Activated CD8-positive, alpha-beta memory T cell treated with anti-CD3 and anti-CD28 coated beads for 4 hours (primary cell): ENCODE results near the gene COG5.

Experiments used
- DNase-seq, 2 donors: peaks; one replicate each; pipeline ENCODE4 v3.0.0-alpha.2; 2020; ENCODE audit warnings: low read depth in 2 of 2

COG5 gene

DNA sequence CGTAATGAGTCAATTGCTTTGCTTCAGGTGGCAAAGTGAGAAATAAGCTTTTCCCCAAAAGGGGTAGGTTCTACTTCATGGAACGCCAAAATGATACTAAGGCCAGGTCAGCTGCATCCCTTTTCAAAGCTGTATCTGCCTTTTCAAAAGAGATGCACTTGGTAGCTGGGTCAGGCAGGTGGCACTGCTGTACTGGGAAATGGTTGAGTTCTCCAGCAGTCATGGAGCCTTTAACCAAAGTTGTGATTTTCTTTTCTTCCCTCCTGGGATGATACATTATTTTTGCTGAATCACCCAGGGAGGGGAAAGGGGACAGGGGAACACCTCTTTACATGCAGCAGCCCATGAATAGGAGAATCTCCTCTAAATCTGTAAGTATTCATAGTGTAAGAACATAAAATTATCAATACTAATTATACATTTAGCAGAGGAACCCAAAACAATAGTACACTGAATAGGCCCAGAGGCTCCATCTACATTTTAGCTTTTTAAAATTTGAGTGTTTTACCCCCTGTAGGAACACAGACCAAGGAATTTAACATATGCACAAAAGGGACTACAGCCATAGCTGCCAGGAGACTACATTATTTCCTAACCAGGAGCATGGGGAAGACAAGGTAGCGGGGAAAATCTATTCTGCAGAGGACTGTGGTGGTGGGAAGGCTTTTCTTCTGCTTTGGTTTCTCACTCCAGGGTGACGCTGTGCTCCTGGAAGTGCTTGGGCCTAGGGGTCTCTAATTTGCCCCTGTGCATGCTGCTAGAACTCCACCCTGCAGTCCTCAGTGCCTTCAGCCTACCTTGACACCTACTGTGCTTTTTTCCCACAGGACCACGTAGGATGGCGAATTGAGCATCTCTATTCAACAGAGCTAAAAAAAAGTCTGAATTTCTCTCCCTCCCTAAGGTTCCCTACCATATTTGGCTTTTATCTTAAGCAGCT is 100.3 kb downstream of the COG5 start:
- no peak for DNase-seq

- no peak for DNase-seq
Measured at GRCh38 chr7:107461938-107462533, 101.7 kb downstream of the COG5 start.

GRCh38 chr7:107453388-107453787 is 110.3 kb downstream of the COG5 start:
- no peak for DNase-seq

- no peak for DNase-seq
Measured at GRCh38 chr7:107450970-107451369, 112.8 kb downstream of the COG5 start.

DNA sequence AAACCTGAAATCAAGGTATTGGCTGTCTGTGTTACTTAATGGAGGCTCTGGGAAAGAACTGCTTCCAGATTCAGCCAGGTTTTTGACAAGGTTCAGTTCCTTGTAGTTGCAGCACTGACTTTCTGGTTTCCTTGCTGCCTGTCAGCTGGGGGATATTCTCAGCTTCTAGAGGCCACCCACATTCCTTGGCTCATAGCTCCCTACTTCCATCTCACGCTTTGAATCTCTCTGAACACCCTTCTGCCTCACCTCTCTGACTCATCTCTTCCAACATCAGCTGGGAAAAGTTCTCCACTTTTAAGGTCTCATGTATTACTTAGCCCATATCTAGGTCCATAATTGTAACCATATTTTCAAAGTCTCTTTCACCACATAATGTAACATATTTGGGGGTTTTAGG is 116.7 kb downstream of the COG5 start:
- no peak for DNase-seq

DNA sequence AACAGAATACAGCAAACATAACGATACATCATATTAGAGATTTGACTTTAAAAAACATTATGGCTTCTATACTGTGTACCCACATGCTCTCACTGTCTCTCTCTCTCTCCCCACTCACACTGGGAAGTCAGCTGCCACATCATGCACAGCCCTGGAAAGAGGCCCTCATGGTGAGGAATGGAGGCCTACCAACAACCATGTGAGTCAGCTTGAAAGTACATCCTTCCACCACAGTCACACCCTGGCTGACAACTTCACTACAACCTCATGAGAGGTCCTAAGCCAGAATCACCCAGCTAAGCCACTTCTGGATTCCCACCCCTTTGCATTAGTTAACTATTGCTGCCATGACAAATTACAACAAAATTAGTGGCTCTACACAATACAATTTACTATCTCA is 117.2 kb downstream of the COG5 start:
- DNase-seq = no peak

DNA sequence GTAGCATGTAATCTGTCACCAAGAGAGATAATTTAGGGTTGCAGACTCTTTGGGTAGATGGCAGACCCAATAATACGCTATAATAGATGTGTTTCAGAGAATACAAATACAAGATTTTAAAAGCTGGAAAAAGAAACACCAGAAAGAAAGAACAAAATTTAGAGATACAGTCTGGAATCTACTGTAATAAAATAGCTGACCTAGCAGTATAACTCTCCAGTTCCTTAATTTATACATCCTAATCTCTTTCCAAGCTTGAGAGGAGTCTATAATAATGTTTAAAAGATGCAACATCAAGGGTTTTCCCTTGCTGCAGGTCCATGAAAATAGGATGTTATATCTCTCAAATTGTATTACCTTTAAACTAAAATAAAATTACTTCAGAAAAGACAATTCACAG is 121.0 kb downstream of the COG5 start:
- DNase-seq = no peak

- no peak for DNase-seq
Measured at GRCh38 chr7:107441581-107442422, 121.9 kb downstream of the COG5 start.

GRCh38 chr7:107439025-107439424 is 124.7 kb downstream of the COG5 start:
- DNase-seq = no peak

DNA sequence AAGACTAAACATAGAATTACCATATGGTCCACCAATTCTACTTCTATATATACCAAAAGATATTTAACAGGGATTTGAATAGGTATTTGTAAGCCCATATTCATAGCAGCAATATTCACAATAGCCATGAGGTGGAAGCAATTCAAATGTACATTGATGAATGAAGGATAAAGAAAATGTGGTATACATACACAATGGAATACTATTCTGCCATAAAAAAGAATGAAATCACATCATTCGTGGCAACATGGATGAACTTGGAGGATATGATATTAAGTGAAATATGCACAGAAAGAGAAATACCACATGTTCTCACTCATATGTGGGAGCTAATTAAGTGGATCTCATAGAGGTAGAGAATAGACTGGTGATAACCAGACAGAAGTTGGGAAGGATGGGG is 128.0 kb downstream of the COG5 start:
- DNase-seq = no peak

- no peak for DNase-seq
Measured at GRCh38 chr7:107432261-107432660, 131.5 kb downstream of the COG5 start.

DNA sequence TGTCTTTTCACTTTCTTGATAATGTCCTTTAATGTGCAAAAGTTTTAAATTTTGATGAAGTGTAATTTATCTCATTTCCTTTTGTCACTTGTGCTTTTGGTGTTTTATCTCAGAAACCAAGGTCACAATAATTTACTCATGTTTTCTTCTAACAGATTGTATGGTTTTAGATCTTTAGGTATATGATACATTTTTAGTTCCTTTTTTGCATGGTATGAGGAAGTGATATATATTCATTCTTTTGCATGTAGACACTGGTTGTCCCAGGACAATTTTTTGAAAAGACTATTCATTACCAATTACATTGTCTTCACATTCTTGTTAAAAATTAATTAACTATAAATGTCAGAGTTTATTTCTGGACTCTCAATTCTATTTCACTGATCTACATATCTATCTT is 133.7 kb downstream of the COG5 start:
- DNase-seq = no peak

- DNase-seq = no peak
Measured at GRCh38 chr7:107428642-107429041, 135.1 kb downstream of the COG5 start.

DNA sequence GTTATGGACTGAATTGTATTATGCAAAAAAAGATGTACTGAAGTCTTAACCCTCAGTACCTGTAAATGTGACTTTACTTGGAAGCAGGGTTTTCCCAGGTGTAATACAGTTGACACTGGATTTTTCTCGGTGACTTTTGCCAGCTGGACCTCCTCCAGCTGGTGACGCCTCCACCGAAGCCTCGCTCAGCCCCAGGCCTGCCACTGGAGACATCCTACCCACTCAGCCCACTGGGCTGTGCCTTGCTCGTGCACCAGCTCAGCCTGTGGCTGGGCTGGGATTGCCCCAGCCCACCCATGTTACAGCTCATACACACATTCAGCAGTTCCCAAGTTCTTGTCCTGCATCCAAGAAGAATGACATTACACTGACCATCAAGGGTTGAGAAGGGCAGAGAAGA is 136.3 kb downstream of the COG5 start:
- DNase-seq = no peak

DNA sequence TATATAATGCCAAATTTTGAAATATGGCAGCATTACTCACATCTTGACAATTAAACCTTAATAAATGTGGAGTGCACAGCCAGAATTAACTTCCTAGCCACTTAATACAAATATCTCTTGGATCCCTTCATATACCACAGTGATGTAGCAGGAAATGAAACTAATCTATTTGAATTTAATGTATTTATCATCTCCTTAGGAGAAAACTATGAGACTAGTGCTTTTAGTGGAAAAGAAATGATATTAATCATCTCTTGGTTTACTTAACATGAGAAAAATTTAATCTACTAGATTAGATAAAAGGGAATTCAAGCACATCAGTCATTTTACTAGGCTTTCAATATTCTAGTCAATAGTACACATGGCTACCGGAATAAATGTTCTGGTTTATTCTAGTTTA is 149.5 kb downstream of the COG5 start:
- DNase-seq = no peak

DNA sequence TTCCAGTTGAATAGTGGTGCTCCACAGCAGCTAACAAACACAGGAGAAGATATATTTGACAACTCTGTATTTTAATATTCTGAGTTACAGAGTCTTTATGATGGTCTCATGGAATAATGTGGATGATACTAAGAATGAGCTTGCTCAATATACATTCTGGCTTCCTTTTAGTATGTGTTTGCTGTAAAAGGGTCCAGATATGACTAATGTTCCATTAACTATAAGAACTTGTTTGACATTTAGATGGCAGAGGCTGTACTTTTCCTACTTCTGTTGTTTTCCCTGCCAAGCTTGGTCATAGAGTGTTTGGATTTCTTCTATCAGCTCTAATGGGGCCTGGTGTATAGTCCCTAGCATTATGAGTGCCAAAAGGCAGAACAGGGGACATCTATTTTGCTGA is 155.4 kb downstream of the COG5 start:
- no peak for DNase-seq

DNA sequence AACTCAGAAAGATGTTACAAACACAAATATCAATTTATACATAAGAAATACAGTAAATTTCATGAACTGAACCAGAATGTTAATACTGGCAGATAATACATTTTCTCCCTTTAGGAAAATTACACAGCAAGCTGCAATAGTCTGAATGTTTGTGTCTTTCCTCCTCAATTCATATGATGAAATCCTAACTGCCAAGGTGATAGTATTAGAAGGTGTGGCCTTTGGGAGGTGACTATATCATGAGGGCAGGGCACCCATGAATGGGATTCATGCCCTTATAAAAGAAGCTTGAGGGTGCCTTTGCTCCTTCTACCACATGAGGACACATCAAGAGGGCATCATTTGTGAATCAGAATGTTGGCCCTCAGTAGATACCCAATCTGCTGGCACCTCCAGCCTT is 158.2 kb downstream of the COG5 start:
- no peak for DNase-seq

GRCh38 chr7:107404740-107405537 is 158.8 kb downstream of the COG5 start:
- no peak for DNase-seq

DNA sequence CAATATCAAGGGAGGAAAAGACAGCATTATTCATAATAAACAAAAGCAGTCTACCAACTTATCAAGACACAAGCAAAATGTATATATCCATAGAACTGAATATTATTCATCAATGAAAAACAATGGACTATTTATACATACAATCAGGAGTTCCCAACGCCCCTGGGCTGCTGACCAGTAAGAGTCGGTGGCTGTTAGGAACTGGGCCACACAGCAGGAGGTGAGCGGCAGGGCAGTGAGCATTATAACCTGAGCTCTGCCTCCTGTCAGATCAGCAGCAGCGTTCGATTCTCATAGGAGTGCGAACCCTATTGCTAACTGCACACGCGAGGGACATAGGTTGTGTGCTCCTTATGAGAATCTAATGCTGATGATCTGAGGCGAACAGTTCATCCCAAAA is 165.6 kb downstream of the COG5 start:
- no peak for DNase-seq

GRCh38 chr7:107396990-107397389 is 166.7 kb downstream of the COG5 start:
- DNase-seq = no peak

- DNase-seq = no peak
Measured at GRCh38 chr7:107396081-107396480, 167.6 kb downstream of the COG5 start.

GRCh38 chr7:107394831-107395230 is 168.9 kb downstream of the COG5 start:
- no peak for DNase-seq
